Thymus (tissue), 11 donors: ENCODE data around the gene ANO2. TPM values are rescaled to one million over a fixed set of nuclear protein-coding genes. Genes with fewer than 3 reads are reported as not detected.

ENCODE experiments used
- DNase-seq, 9 donors: peaks; one replicate each; pipeline ENCODE4 v3.0.0-alpha.2; 2013; ENCODE audit warnings: low spot score in 9 of 9, low read depth in 6 of 9, missing footprints in 1 of 9
- H3K27ac ChIP-seq, 2 donors: one replicate each; pipeline ENCODE4 v1.5.1; 2013; ENCODE audit warnings: control low read depth in 1 of 2, low read depth in 1 of 2, low read length in 1 of 2, mild to moderate bottlenecking in 1 of 2, moderate library complexity in 1 of 2
- H3K27me3 ChIP-seq, 2 donors: one replicate each; pipeline ENCODE4 v1.5.1; 2013; ENCODE audit warnings: low read length in 1 of 2; ENCODE audit not compliant: control insufficient read depth in 2 of 2, insufficient read depth in 1 of 2
- H3K36me3 ChIP-seq, 2 donors: one replicate each; pipeline ENCODE4 v1.5.1; 2013; ENCODE audit warnings: low read length in 1 of 2, mild to moderate bottlenecking in 1 of 2, moderate library complexity in 1 of 2; ENCODE audit not compliant: control insufficient read depth in 2 of 2, insufficient read depth in 2 of 2
- H3K4me1 ChIP-seq, 2 donors: one replicate each; pipeline ENCODE4 v1.5.1; 2013; ENCODE audit warnings: low read length in 2 of 2; ENCODE audit not compliant: control insufficient read depth in 2 of 2, insufficient read depth in 2 of 2
- H3K4me3 ChIP-seq, 2 donors: one replicate each; pipeline ENCODE4 v1.5.1; 2013; ENCODE audit warnings: low read length in 2 of 2, control low read depth in 1 of 2, mild to moderate bottlenecking in 1 of 2
- H3K9me3 ChIP-seq, 2 donors: one replicate each; pipeline ENCODE4 v1.5.1; 2013; ENCODE audit warnings: low read length in 1 of 2, mild to moderate bottlenecking in 1 of 2; ENCODE audit not compliant: control insufficient read depth in 2 of 2, insufficient read depth in 1 of 2
- WGBS: extraction: QIAGEN DNeasy Blood & Tissue Kit; methylation state at CpG from one replicate; pipeline ENCODE4 v1.1.7; 2013; 5-methylcytosine and 5-hydroxymethylcytosine counted together
- polyA plus RNA-seq: library from polyadenylated mRNA; stranded (reverse); fragments of 200-250 nt; gene quantifications from one replicate; pipeline ENCODE4 v1.2.3, GENCODE V29; 2013
- total RNA-seq: library from RNA; stranded (reverse); fragments of 120-200 nt; gene quantifications from one replicate; pipeline ENCODE4 v1.2.4, GENCODE V29; 2013
- donor health status: healthy.

The ANO2 gene
- total and polyA plus RNA-seq, 2 donors = 0.57 to 1.4 TPM

DNA sequence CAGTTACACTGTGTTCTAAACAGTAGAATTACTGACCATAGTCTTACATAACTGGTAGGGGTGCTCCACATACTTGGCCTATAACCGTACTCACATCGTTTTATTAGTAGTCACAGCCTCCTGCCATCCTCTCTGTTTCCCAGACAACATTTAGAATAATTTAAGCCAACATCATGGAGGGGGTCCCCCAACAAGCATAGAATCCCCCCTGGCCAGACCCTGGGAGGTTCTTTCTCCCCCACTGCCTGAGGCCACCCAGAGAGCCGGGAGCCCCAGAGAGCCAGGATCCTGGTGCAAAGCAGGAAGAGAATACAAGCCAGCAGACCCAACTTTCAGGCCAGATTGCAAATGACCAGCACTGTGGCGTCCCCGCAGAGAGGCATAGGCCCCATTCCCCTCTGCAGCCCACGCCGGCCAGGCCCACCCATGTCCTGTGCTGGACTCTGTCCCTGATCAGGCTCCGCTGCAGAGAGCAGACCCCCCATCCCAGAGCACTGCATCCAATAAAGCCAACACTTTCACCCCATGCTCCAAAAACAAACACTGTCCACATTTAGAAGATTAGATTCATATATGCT is 317.9 kb downstream of the ANO2 start:
- 91% methylated on average over 8 of the region's 8 CpGs for WGBS
- no peak overlapping the region for H3K27ac ChIP-seq

DNA sequence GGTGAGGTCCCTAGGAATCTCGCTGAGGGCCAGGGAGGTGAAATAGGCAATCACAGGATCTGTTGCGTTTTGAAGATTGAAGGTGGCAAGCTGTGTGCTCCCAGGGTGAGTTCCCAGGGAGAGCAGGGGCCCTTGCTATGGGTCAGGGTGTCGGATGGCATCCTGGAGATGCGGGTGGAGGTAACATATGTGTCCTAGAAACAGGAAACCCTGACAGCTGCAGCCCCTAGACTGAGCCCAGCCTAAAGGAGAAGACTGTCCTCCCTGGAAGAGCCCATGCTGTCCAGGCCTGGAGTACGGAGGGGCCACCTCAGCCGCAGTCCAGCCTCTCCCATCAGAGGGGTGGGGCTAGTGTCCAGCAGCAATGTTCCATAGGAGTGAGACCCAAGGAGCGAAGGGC is 318.9 kb downstream of the ANO2 start:
- H3K27me3 ChIP-seq = peaks cover 0 to 2% of the 10 kb centered on the region in 2 donors
- H3K4me3 ChIP-seq = no peak overlapping the region
- no peak for DNase-seq
- WGBS = 87% methylated on average over 7 of the region's 7 CpGs
- H3K4me1 ChIP-seq = no peaks in the 10 kb centered on the region
- peaks cover 0 to 1% of the 10 kb centered on the region in 2 donors for H3K9me3 ChIP-seq
- no peaks in the 10 kb centered on the region for H3K36me3 ChIP-seq
- no peak overlapping the region for H3K27ac ChIP-seq

More for the DNA sequence above, 317.9 kb downstream of the ANO2 start:
- DNase-seq = no peak
- Histone ChIP-seq H3K4me3 (no peak overlapping the region), H3K27me3 (peaks cover 0 to 2% of the 10 kb centered on the region in 2 donors), H3K4me1 (no peaks in the 10 kb centered on the region), H3K9me3 (peaks cover 0 to 1% of the 10 kb centered on the region in 2 donors), H3K36me3 (no peaks in the 10 kb centered on the region)

DNA sequence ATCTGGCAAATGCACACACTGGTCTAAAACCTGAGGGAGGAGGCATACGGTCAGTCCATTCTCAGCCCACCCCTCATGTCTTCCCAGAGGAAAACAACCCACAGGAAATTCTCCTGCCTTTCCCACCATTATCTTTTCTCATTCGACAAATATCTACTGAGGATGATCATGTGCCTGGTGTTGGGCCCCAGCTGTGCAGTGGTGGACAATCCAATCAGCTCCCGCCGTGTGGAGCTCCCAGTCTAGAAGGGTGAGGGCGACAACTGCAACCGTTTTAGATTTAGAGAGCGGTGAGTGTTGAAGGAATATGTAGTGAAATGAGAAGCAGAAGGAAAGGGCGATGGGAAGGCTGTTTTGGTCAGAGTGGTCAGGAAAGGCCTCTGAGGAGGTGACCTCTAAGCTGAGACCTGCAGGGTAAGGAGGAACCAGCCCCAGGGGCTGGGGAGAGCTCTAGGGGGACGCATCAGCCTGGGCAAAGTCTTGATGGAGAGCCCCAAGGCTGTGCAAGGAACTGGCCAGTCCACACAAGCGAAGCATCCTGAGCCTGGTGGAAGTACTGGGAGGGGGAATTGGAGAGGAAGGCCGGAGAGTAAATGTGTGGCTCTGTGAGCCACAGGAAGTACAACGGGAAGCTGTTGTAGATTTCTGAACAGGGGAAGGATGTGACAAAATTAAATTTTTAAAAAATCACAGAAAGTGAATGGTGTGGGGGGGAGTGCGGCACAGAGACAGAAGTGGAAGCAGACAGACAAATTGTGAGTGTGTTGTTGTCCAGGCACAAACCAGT is 320.4 kb downstream of the ANO2 start:
- DNase-seq = no peak
- H3K27me3 ChIP-seq = peaks cover 0 to 2% of the 10 kb centered on the region in 2 donors
- no peaks in the 10 kb centered on the region for H3K36me3 ChIP-seq
- 74% methylated on average over 13 of the region's 13 CpGs for WGBS
- no peak overlapping the region for H3K27ac ChIP-seq
- H3K4me3 ChIP-seq = no peak overlapping the region
- peaks cover 0 to 1% of the 10 kb centered on the region in 2 donors for H3K9me3 ChIP-seq
- H3K4me1 ChIP-seq = no peaks in the 10 kb centered on the region

DNA sequence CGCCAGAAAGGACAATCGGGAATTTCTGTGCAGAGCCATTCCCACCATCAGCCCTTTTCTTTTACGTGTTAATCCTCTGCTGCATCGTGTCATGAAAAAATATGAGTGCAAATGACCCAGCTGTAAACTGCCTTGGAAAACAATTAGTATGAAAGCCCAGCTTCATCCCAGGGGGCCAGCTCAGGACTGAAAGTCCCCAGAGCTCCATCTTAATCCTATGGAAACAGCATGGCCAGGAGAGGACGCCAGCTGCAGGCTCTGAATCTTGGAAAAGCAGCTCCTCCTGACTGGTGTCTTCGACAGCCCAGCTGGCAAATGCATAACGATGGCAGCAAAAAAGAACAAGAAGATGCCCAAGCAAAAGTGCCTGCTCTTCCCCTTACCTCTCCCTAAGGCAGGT is 321.6 kb downstream of the ANO2 start:
- 93% methylated on average over 7 of the region's 7 CpGs for WGBS
- Histone ChIP-seq H3K27ac (no peak overlapping the region), H3K9me3 (peaks cover 0 to 1% of the 10 kb centered on the region in 2 donors), H3K27me3 (peaks cover 0 to 2% of the 10 kb centered on the region in 2 donors), H3K4me3 (no peak overlapping the region), H3K4me1 (no peaks in the 10 kb centered on the region), H3K36me3 (no peaks in the 10 kb centered on the region)
- DNase-seq = no peak

DNA sequence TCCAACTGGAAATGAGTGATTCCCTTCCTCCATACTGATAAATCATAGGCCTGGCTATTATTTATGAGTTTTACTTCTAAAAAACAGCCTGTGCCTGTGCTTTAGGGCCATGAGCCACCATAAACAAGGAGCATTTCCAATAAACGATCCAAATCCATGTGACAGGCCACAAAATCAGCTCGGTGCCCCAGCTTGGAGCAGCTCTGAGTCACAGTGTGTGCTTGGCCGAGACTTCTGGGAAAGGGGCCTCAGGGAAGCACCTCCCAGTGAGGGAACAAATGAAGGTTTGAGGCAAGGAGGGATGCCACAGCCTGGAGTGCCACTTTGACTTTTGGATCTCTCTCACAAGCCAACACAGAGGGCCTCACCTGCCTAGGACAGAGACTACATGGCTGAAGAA is 322.8 kb downstream of the ANO2 start:
- Histone ChIP-seq H3K4me1 (no peaks in the 10 kb centered on the region), H3K36me3 (no peaks in the 10 kb centered on the region), H3K27me3 (peaks cover 0 to 2% of the 10 kb centered on the region in 2 donors), H3K9me3 (peaks cover 0 to 1% of the 10 kb centered on the region in 2 donors), H3K27ac (no peak overlapping the region), H3K4me3 (no peak overlapping the region)
- WGBS = 92% methylated on average over 3 of the region's 3 CpGs
- no peak for DNase-seq

DNA sequence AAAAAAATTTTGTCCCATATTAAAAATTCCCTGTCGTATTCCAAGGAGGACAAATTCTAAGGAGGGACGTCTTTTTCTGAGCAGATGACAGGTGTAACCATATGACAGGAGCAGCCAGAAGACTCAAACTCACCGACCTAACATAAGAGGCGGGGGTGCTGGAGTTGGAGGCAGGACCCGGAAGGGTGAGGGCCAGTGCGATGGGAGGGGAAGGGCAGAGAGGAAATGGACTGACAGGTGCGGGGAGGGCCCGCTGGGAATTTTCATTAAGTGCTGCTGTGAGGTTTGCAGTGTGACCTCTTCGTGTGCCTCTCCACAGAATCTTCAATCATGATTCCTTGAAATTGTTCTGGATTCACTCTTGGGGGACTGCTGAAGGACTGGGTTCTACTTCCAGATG is 323.7 kb downstream of the ANO2 start:
- WGBS = 93% methylated on average over 9 of the region's 9 CpGs
- H3K4me3 ChIP-seq = no peak overlapping the region
- no peaks in the 10 kb centered on the region for H3K36me3 ChIP-seq
- no peak for DNase-seq
- H3K27ac ChIP-seq = no peak overlapping the region
- peaks cover 0 to 2% of the 10 kb centered on the region in 2 donors for H3K27me3 ChIP-seq
- no peaks in the 10 kb centered on the region for H3K4me1 ChIP-seq
- H3K9me3 ChIP-seq = no peaks in the 10 kb centered on the region

DNA sequence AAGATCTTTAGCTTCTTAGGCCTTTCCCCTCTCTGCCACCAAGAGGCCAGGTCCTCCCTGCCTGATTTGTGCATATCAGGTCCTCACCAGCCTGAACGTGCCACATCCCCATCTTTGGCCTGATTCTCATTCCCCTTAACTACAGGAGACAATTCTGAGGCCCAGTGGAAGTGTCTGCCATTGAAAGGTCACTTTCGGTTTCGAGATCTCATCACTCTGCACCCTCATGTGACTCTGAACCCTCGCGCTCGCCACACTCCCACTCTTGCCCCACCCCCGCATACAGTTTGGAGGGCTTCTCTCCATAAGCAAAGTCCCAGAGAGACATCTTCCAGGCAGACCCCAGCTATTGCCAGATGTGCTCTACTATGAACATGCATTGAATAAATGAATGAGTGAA is 324.2 kb downstream of the ANO2 start:
- Histone ChIP-seq H3K4me3 (no peak overlapping the region), H3K4me1 (no peaks in the 10 kb centered on the region), H3K36me3 (no peaks in the 10 kb centered on the region), H3K27me3 (peaks cover 0 to 2% of the 10 kb centered on the region in 2 donors), H3K27ac (no peak overlapping the region), H3K9me3 (no peaks in the 10 kb centered on the region)
- 96% methylated on average over 7 of the region's 7 CpGs for WGBS
- DNase-seq = no peak

DNA sequence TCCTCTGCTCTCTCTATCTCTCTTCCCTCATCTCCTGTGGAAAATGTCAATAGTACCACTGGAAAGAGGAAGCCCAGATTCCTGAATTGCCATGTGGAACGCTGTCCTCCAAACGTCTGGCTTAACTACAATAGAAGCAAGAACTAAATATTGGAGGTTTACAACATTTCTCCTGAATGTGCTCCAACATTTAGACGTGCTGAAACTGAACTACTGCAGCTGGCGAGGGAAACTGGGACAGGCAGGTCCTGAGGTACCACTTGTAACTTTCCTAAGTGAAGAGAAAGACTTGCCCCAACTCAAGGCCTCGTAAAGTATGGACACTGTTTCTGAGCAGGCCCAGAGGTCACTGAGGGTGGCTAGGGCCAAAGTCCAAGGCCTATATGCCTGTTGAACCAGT is 325.4 kb downstream of the ANO2 start:
- Histone ChIP-seq H3K4me3 (no peak overlapping the region), H3K27ac (no peak overlapping the region)
- no peak for DNase-seq

DNA sequence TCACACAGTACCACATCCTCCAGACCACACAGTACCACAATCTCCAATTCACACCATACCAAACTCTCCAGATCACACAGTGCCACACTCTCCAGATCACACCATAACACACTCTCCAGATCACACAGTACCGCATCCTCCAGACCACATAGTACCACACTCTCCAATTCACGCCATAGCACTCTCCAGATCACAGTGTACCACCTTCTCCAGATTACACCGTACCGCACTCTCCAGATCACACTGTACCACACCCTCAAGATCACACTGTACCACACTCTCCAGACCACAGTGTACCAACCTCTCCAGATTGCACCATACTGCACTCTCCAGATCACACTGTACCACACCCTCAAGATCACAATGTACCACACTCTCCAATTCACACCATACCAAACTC is 328.2 kb downstream of the ANO2 start:
- WGBS = 98% methylated on average over 4 of the region's 4 CpGs
- Histone ChIP-seq H3K9me3 (no peaks in the 10 kb centered on the region), H3K36me3 (no peaks in the 10 kb centered on the region), H3K4me3 (no peak overlapping the region), H3K4me1 (no peaks in the 10 kb centered on the region), H3K27ac (no peak overlapping the region), H3K27me3 (no peaks in the 10 kb centered on the region)
- DNase-seq = no peak

More for the DNA sequence above, 325.4 kb downstream of the ANO2 start:
- no peaks in the 10 kb centered on the region for H3K4me1 ChIP-seq
- no peaks in the 10 kb centered on the region for H3K36me3 ChIP-seq
- H3K9me3 ChIP-seq = no peaks in the 10 kb centered on the region
- 91% methylated on average over 5 of the region's 5 CpGs for WGBS
- H3K27me3 ChIP-seq = no peaks in the 10 kb centered on the region
